Measurements from ENCODE around the gene WIPF3. TPM values are rescaled to one million over a fixed set of nuclear protein-coding genes. Genes with fewer than 3 reads are reported as not detected.
"Not testable (repeated sequence)": the region's sequence is repeated elsewhere in the genome, so short reads cannot be mapped to it uniquely, and the experiment has no call there.

Gene WIPF3
- total RNA-seq, 1 donor from 2014 or later = 0.67 TPM

- no peak overlapping the region for H3K4me3 ChIP-seq
- ATAC-seq (no peak), DNase-seq (no peak)
- H3K27me3 ChIP-seq = no peaks in the 10 kb centered on the region
- no peaks in the 10 kb centered on the region for H3K4me1 ChIP-seq
- no peak overlapping the region for H3K27ac ChIP-seq
- no peak for TF ChIP-seq CTCF (IDR thresholded peaks at IDR 0.05)
- no peaks in the 10 kb centered on the region for H3K36me3 ChIP-seq
- intact Hi-C loops (cut with DNase I) = no loop called here
- H3K9me3 ChIP-seq = no peaks in the 10 kb centered on the region
These were observed 83.0 kb downstream of the WIPF3 start for GRCh38 chr7:29889288-29889687.

- no peak for DNase-seq
These were observed 83.9 kb downstream of the WIPF3 start for GRCh38 chr7:29890251-29890650.

DNA sequence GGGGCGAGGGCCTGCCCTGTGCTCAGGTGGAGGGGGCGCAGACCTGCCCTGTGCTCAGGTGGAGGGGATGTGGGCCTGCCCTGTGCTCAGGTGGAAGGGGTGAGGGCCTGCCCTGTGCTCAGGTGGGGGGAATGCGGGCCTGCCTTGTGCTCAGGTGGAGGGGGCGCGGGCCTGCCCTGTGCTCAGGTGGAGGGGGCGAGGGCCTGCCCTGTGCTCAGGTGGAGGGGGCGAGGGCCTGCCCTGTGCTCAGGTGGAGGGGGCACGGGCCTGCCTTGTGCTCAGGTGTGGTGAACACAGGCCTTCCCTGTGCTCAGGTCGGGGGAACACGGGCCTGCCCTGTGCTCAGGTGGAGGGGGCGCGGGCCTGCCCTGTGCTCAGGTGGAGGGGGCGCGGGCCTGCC lies 84.5 kb downstream of the WIPF3 start:
- DNase-seq; intact Hi-C loops (cut with DNase I); H3K4me3 ChIP-seq; H3K4me1 ChIP-seq; H3K27ac ChIP-seq; H3K36me3 ChIP-seq; ATAC-seq; H3K27me3 ChIP-seq; H3K9me3 ChIP-seq: not testable (repeated sequence)

More at GRCh38 chr7:29890251-29890650, 83.9 kb downstream of the WIPF3 start:
- Histone ChIP-seq H3K36me3 (no peaks in the 10 kb centered on the region), H3K4me3 (no peak overlapping the region), H3K9me3 (no peaks in the 10 kb centered on the region), H3K4me1 (no peaks in the 10 kb centered on the region), H3K27ac (no peak overlapping the region), H3K27me3 (no peaks in the 10 kb centered on the region)
- ATAC-seq = no peak
- no peak for TF ChIP-seq CTCF (IDR thresholded peaks at IDR 0.05)
- intact Hi-C loops (cut with DNase I) = no loop called here

DNA sequence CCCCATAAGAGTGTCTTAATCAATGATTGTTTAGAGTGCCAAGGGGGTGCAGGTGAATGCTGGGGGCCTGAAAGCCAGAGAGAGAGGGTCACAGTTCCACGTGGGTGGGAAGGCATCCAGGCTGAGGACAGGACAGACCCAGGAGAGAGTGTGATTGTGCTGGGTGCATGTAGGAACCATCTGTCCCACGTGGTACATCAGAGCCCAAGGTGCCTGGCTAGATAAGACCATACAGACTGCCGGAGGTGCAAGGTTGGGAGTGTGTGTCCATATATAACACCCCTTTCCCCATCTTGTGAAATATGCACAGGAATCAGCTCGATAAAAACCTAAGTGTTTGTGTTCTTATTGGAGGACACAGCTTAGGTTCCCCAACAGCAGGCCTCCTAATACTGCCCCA lies 85.5 kb downstream of the WIPF3 start:
- no peak overlapping the region for H3K4me3 ChIP-seq
- intact Hi-C loops (cut with DNase I) = no loop called here
- H3K27ac ChIP-seq = no peak overlapping the region
- no peaks in the 10 kb centered on the region for H3K36me3 ChIP-seq
- TF ChIP-seq CTCF (IDR thresholded peaks at IDR 0.05) = no peak
- DNase-seq (no peak), ATAC-seq (no peak)
- H3K4me1 ChIP-seq = no peaks in the 10 kb centered on the region
- no peaks in the 10 kb centered on the region for H3K27me3 ChIP-seq
- no peaks in the 10 kb centered on the region for H3K9me3 ChIP-seq

DNA sequence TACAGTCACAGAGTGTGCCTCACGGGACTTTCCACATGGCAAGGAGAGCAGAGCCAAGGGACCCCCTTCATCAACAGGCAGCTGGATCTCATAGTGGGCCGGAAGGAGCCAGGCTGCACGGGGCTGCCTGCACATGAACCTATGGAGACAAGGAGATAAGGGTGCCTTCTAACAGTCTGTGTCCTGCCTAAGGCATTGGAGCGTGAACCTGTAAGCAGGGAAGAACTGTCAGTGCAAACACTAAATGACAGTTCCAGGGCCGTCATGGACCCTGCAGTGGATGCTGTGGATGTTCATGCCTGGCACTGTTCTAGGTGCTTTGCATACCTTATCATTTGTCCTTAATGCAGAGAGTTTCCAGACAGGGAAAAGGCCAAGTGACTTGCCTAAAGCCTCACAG lies 85.9 kb downstream of the WIPF3 start:
- Histone ChIP-seq H3K4me3 (no peak overlapping the region), H3K36me3 (no peaks in the 10 kb centered on the region), H3K9me3 (no peaks in the 10 kb centered on the region), H3K27me3 (no peaks in the 10 kb centered on the region), H3K27ac (no peak overlapping the region), H3K4me1 (no peaks in the 10 kb centered on the region)
- DNase-seq (no peak), ATAC-seq (no peak)
- TF ChIP-seq CTCF (IDR thresholded peaks at IDR 0.05) = no peak
- intact Hi-C loops (cut with DNase I) = no loop called here

DNA sequence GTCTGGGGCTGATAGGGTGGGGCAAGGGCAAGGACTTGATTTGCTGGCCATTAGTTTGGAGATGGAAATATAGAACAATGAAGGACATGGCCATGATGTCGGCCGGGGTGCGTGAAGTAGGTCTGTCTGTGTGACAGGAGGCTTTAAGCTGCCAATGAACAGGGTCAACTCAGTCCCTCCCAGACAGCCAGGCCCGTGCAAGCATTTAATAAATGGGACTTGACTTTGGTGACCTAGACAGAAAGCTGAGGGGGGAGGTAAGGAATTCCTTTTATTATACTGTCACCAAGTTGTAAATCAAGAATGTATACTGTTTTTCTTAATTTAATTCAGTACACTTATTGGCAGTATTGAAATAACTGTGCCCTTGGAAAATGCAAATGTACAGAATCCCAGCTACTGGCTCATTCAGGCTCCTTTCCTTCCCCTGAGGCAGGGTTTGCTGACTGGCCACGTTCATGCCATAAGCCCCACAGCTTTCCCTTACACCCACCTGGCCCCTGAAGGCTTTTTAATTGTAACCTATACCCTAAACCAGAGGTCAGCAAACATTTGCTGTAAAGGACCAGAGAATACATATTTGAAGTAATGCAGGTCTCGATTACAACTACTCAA lies 87.2 kb downstream of the WIPF3 start:
- Histone ChIP-seq H3K4me1 (no peaks in the 10 kb centered on the region), H3K27me3 (no peaks in the 10 kb centered on the region), H3K27ac (no peak overlapping the region), H3K4me3 (no peak overlapping the region), H3K36me3 (no peaks in the 10 kb centered on the region), H3K9me3 (no peaks in the 10 kb centered on the region)
- no peak for TF ChIP-seq CTCF (IDR thresholded peaks at IDR 0.05)
- intact Hi-C loops (cut with DNase I) = no loop called here
- DNase-seq = no peak
- ATAC-seq = no peak

All from upper lobe of right lung (tissue), 1 donor.